ENCODE results near the gene HDAC11. TPM values are rescaled to one million over a fixed set of nuclear protein-coding genes. Genes with fewer than 3 reads are reported as not detected.
A peak's percentile ranks its signal among the peaks of the same experiment; 100 is the strongest.

The HDAC11 gene
- total and polyA plus RNA-seq, 4 donors = 2.5 to 9.0 (median 3.2) TPM

DNA sequence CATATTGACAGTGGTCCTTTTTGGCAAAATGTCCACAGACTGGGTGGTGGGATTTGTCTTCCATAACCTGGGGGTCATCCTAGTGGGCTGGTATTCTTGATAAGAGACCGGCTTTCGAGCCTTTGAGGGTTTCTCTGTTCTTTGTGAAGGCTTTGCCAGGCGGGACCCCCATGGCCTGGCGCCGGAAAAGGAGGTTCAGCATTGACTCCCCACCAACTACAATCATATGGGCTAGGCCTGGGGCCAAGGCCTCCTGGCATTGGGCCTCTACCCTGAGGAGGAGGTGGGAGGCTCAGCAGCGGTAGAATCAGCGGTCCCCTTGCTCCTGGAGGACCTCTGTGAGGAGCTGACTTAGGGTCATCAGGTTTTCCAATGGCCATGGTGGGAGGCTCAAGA lies 19.8 kb upstream of the HDAC11 start:
- Histone ChIP-seq H3K4me3 (ENCODE audit: low read depth in 1 of 3, low read length in 3 of 3) (no peak overlapping the region), H3K9me3 (ENCODE audit: control insufficient read depth in 4 of 4, low read length in 3 of 4) (no peaks in the 10 kb centered on the region), H3K36me3 (ENCODE audit: control insufficient read depth in 4 of 4, insufficient read depth in 3 of 4, low read depth in 1 of 4, low read length in 3 of 4) (no peaks in the 10 kb centered on the region), H3K27ac (ENCODE audit: low read depth in 1 of 2, low read length in 2 of 2) (no peak overlapping the region), H3K27me3 (ENCODE audit: control insufficient read depth in 4 of 4, insufficient read depth in 4 of 4, low read length in 3 of 4) (no peaks in the 10 kb centered on the region), H3K9ac (ENCODE audit: low read depth in 1 of 2, low read length in 2 of 2) (no peak overlapping the region), H3K4me1 (ENCODE audit: control insufficient read depth in 4 of 4, insufficient read depth in 4 of 4, low read length in 3 of 4) (no peaks in the 10 kb centered on the region)
- DNase-seq (ENCODE audit: low spot score) = no peak
- TF ChIP-seq GABPA (IDR thresholded peaks at IDR 0.05 in 1 of 2, conservative IDR thresholded peaks at IDR 0.05 in 1 of 2) = no peak
- no peak for TF ChIP-seq FOXA2 (IDR thresholded peaks at IDR 0.05)
- TF ChIP-seq TAF1 (conservative IDR thresholded peaks at IDR 0.05) = no peak
- no peak for TF ChIP-seq ZBTB33 (IDR thresholded peaks at IDR 0.05)
- 96% methylated on average over 7 of the region's 7 CpGs for WGBS

DNA sequence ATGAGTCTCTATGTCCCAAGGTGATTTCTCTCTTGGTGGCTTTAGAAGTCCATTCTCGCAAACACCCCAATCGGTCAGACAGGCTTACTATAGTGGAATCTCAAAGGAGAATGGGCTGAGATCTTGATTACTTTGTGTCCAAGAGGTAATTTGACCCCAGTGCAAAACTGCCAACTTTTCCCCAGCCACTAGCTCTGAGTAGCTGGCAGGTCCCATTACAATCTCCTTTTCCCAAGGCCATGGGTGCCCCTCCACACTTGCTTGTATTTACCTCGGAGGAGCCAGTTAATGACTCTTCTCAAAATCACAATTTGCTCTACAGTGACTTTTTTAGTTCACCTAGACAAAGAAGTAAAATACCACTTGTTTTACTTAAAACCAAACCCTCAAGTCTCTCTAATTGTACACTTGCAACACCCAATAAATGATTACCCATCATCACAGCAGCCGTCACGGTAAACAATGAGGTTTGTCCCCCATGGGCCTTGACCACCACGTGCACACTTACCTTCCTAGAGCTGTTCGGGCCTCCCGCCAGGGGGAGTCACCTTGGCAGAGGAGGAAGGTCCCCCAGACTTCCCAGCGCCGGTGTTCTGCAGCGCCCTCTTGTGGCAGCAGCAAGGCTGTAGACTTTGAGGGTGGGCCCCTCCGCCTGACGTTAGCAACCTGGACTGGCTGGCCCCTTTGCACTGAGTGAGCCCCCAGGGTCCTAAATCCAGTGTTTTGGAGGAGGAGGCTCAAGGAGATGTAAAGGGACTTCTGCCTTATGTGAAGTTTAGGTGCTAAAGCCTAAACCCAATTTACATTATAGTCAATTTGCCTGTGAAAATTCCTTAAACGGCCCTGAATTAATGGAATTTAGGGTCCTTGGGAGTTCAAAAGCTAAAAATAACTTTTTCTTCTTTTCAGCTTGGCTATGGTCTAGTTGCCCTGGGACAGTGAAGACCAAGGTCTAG lies 18.7 kb upstream of the HDAC11 start:
- Histone ChIP-seq H3K4me3 (ENCODE audit: low read depth in 1 of 3, low read length in 3 of 3) (no peak overlapping the region), H3K4me1 (ENCODE audit: control insufficient read depth in 4 of 4, insufficient read depth in 4 of 4, low read length in 3 of 4) (no peaks in the 10 kb centered on the region), H3K27me3 (ENCODE audit: control insufficient read depth in 4 of 4, insufficient read depth in 4 of 4, low read length in 3 of 4) (no peaks in the 10 kb centered on the region), H3K9ac (ENCODE audit: low read depth in 1 of 2, low read length in 2 of 2) (no peak overlapping the region), H3K27ac (ENCODE audit: low read depth in 1 of 2, low read length in 2 of 2) (no peak overlapping the region), H3K36me3 (ENCODE audit: control insufficient read depth in 4 of 4, insufficient read depth in 3 of 4, low read depth in 1 of 4, low read length in 3 of 4) (no peaks in the 10 kb centered on the region), H3K9me3 (ENCODE audit: control insufficient read depth in 4 of 4, low read length in 3 of 4) (no peaks in the 10 kb centered on the region)
- DNase-seq (ENCODE audit: low spot score) = peak; percentile 84
- TF ChIP-seq RAD21 (IDR thresholded peaks at IDR 0.05) = peak; percentile 48 to 79
- TF ChIP-seq, protein P1, sequence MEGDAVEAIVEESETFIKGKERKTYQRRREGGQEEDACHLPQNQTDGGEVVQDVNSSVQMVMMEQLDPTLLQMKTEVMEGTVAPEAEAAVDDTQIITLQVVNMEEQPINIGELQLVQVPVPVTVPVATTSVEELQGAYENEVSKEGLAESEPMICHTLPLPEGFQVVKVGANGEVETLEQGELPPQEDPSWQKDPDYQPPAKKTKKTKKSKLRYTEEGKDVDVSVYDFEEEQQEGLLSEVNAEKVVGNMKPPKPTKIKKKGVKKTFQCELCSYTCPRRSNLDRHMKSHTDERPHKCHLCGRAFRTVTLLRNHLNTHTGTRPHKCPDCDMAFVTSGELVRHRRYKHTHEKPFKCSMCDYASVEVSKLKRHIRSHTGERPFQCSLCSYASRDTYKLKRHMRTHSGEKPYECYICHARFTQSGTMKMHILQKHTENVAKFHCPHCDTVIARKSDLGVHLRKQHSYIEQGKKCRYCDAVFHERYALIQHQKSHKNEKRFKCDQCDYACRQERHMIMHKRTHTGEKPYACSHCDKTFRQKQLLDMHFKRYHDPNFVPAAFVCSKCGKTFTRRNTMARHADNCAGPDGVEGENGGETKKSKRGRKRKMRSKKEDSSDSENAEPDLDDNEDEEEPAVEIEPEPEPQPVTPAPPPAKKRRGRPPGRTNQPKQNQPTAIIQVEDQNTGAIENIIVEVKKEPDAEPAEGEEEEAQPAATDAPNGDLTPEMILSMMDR (IDR thresholded peaks at IDR 0.05; ENCODE audit: low read depth, low read length, missing input control) = peak; percentile 42
- no peak for TF ChIP-seq GABPA (IDR thresholded peaks at IDR 0.05 in 1 of 2, conservative IDR thresholded peaks at IDR 0.05 in 1 of 2)
- WGBS = 37% methylated on average over 14 of the region's 14 CpGs

- no peaks in the 10 kb centered on the region for H3K27me3 ChIP-seq (ENCODE audit: control insufficient read depth in 4 of 4, insufficient read depth in 4 of 4, low read length in 3 of 4)
- H3K36me3 ChIP-seq (ENCODE audit: control insufficient read depth in 4 of 4, insufficient read depth in 3 of 4, low read depth in 1 of 4, low read length in 3 of 4) = no peaks in the 10 kb centered on the region
- no peaks in the 10 kb centered on the region for H3K4me1 ChIP-seq (ENCODE audit: control insufficient read depth in 4 of 4, insufficient read depth in 4 of 4, low read length in 3 of 4)
- DNase-seq (ENCODE audit: low spot score) = no peak
- WGBS = 96% methylated on average over 8 of the region's 8 CpGs
- no peak overlapping the region for H3K27ac ChIP-seq (ENCODE audit: low read depth in 1 of 2, low read length in 2 of 2)
- H3K9ac ChIP-seq (ENCODE audit: low read depth in 1 of 2, low read length in 2 of 2) = no peak overlapping the region
- no peak overlapping the region for H3K4me3 ChIP-seq (ENCODE audit: low read depth in 1 of 3, low read length in 3 of 3)
- H3K9me3 ChIP-seq (ENCODE audit: control insufficient read depth in 4 of 4, low read length in 3 of 4) = no peaks in the 10 kb centered on the region
- TF ChIP-seq NR2F2 (IDR thresholded peaks at IDR 0.05) = no peak
- TF ChIP-seq, protein P2, sequence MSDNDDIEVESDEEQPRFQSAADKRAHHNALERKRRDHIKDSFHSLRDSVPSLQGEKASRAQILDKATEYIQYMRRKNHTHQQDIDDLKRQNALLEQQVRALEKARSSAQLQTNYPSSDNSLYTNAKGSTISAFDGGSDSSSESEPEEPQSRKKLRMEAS (IDR thresholded peaks at IDR 0.05) = no peak
- no peak for TF ChIP-seq ZBTB33 (IDR thresholded peaks at IDR 0.05)
- TF ChIP-seq GABPA (IDR thresholded peaks at IDR 0.05 in 1 of 2, conservative IDR thresholded peaks at IDR 0.05 in 1 of 2) = no peak
- TF ChIP-seq TAF1 (conservative IDR thresholded peaks at IDR 0.05) = no peak
- TF ChIP-seq YY1 (IDR thresholded peaks at IDR 0.05) = no peak
- no peak for TF ChIP-seq FOXA1 (IDR thresholded peaks at IDR 0.05)
- TF ChIP-seq HNF4A (conservative IDR thresholded peaks at IDR 0.05) = no peak
- no peak for TF ChIP-seq RAD21 (IDR thresholded peaks at IDR 0.05)
- no peak for TF ChIP-seq HNF4G (IDR thresholded peaks at IDR 0.05)
- TF ChIP-seq JUND (IDR thresholded peaks at IDR 0.05) = no peak
- TF ChIP-seq FOXA2 (IDR thresholded peaks at IDR 0.05) = no peak
- TF ChIP-seq, protein P1 (IDR thresholded peaks at IDR 0.05; ENCODE audit: low read depth, low read length, missing input control) = no peak
- no peak for TF ChIP-seq RXRA (IDR thresholded peaks at IDR 0.05)
Measured at GRCh38 chr3:13462125-13462629, 17.9 kb upstream of the HDAC11 start.
